ENCODE results near the gene MED28.

DNA sequence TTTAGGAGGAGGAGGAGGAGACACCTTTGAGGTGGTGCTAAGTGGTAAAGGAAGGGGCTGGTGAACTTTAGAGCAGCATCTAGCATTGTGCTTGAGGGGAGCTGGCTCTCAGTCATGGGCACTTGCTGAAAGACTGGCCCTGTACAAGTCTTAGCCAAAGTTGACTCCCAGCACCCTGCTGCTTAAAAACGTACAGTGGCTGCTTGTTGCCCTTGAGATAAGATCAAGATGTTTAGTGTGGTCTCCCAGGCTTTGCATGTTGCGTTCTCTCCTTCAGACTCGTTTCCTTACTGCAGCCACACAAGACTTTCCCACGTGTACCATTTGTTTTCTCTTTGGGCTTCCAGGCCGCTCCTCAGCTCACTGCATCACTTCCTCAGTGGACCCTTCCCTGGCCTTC lies 1.8 kb downstream of the MED28 start:
- no peak for TF ChIP-seq POLR2A (IDR thresholded peaks at IDR 0.05; ENCODE audit: low read depth, low read length)
- TF ChIP-seq, protein P1, sequence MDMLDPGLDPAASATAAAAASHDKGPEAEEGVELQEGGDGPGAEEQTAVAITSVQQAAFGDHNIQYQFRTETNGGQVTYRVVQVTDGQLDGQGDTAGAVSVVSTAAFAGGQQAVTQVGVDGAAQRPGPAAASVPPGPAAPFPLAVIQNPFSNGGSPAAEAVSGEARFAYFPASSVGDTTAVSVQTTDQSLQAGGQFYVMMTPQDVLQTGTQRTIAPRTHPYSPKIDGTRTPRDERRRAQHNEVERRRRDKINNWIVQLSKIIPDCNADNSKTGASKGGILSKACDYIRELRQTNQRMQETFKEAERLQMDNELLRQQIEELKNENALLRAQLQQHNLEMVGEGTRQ (IDR thresholded peaks at IDR 0.05; ENCODE audit: low read depth, low read length) = no peak
- no peak for TF ChIP-seq CEBPB (IDR thresholded peaks at IDR 0.05; ENCODE audit: low read depth, low read length)
- TF ChIP-seq RCOR1 (IDR thresholded peaks at IDR 0.05; ENCODE audit: insufficient replicate concordance, low read length) = no peak
- TF ChIP-seq, protein P2, sequence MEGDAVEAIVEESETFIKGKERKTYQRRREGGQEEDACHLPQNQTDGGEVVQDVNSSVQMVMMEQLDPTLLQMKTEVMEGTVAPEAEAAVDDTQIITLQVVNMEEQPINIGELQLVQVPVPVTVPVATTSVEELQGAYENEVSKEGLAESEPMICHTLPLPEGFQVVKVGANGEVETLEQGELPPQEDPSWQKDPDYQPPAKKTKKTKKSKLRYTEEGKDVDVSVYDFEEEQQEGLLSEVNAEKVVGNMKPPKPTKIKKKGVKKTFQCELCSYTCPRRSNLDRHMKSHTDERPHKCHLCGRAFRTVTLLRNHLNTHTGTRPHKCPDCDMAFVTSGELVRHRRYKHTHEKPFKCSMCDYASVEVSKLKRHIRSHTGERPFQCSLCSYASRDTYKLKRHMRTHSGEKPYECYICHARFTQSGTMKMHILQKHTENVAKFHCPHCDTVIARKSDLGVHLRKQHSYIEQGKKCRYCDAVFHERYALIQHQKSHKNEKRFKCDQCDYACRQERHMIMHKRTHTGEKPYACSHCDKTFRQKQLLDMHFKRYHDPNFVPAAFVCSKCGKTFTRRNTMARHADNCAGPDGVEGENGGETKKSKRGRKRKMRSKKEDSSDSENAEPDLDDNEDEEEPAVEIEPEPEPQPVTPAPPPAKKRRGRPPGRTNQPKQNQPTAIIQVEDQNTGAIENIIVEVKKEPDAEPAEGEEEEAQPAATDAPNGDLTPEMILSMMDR (conservative IDR thresholded peaks at IDR 0.05; ENCODE audit: low read depth, low read length) = no peak
- TF ChIP-seq RAD21 (IDR thresholded peaks at IDR 0.05; ENCODE audit: low read length) = no peak
